NB4 (cell line): ENCODE measurements around the gene ARFGAP1.

Experiments used
- DNase-seq: peaks from one replicate; pipeline ENCODE4 v3.0.0; 2010; ENCODE audit warnings: low read depth
- H3K4me3 ChIP-seq: one replicate; pipeline ENCODE4 v1.5.1; 2011; ENCODE audit warnings: mild to moderate bottlenecking, low read depth, low read length, moderate library complexity
- CTCF ChIP-seq: IDR thresholded peaks from one replicate; pipeline ENCODE4 v1.5.1; 2012; ENCODE audit warnings: low read depth, low read length
- MAX ChIP-seq: IDR thresholded peaks from 2 replicates; pipeline ENCODE4 v1.6.1; 2011; ENCODE audit warnings: low read depth, low read length
- MYC ChIP-seq: IDR thresholded peaks from 2 replicates; pipeline ENCODE4 v1.6.1; 2011; ENCODE audit warnings: low read depth, low read length
- POLR2A ChIP-seq: IDR thresholded peaks from 2 replicates; pipeline ENCODE4 v1.6.1; 2011; ENCODE audit warnings: mild to moderate bottlenecking; ENCODE audit not compliant: insufficient read length; ENCODE audit errors: extremely low read depth

ARFGAP1 gene

GRCh38 chr20:63319164-63320040, 46.8 kb downstream of the ARFGAP1 start:
- DNase-seq: no peak
- no peak overlapping the region for H3K4me3 ChIP-seq
- TF ChIP-seq MAX: no peak
- no peak for TF ChIP-seq MYC
- no peak for TF ChIP-seq POLR2A
- TF ChIP-seq CTCF: no peak

- no peak overlapping the region for H3K4me3 ChIP-seq
- TF ChIP-seq CTCF (no peak), MAX (no peak), POLR2A (no peak), MYC (no peak)
- DNase-seq: no peak
These were observed 47.5 kb downstream of the ARFGAP1 start for GRCh38 chr20:63320041-63320511.

GRCh38 chr20:63320616-63321147, 48.1 kb downstream of the ARFGAP1 start:
- TF ChIP-seq MYC: no peak
- no peak for TF ChIP-seq CTCF
- no peak for TF ChIP-seq POLR2A
- TF ChIP-seq MAX: no peak
- DNase-seq: no peak
- H3K4me3 ChIP-seq: no peak overlapping the region

GRCh38 chr20:63321148-63321831, 48.7 kb downstream of the ARFGAP1 start:
- TF ChIP-seq MYC (no peak), POLR2A (no peak), MAX (no peak), CTCF (no peak)
- no peak for DNase-seq
- H3K4me3 ChIP-seq: no peak overlapping the region

GRCh38 chr20:63322146-63322932, 49.7 kb downstream of the ARFGAP1 start:
- TF ChIP-seq POLR2A (no peak), MAX (no peak), CTCF (no peak), MYC (no peak)
- DNase-seq: no peak
- H3K4me3 ChIP-seq: no peak overlapping the region
